Osteoblast (primary cell): ENCODE measurements around the gene SHISA9. TPM values are rescaled to one million over a fixed set of nuclear protein-coding genes. Genes with fewer than 3 reads are reported as not detected.

Source experiments
- DNase-seq: peaks from one replicate; pipeline ENCODE4 v3.0.0; 2011; ENCODE audit warnings: low spot score, mixed read lengths; ENCODE audit not compliant: insufficient read length; ENCODE audit errors: missing footprints
- H2AFZ ChIP-seq: 2 replicates; pipeline ENCODE4 v1.6.0; 2011; ENCODE audit warnings: mild to moderate bottlenecking, low read length
- H3K27ac ChIP-seq: 2 replicates; pipeline ENCODE4 v1.5.1; 2011; ENCODE audit warnings: mild to moderate bottlenecking, low read depth, low read length, moderate library complexity
- H3K27me3 ChIP-seq: 2 replicates; pipeline ENCODE4 v1.6.0; 2012; ENCODE audit warnings: mild to moderate bottlenecking, control low read depth, inconsistent platforms, low read length, moderate library complexity; ENCODE audit not compliant: insufficient read depth
- H3K36me3 ChIP-seq: 2 replicates; pipeline ENCODE4 v1.5.1; 2011; ENCODE audit warnings: mild to moderate bottlenecking, low read length, control low read depth, moderate library complexity; ENCODE audit not compliant: insufficient read depth
- H3K4me1 ChIP-seq: 2 replicates; pipeline ENCODE4 v1.5.1; 2011; ENCODE audit warnings: mild to moderate bottlenecking, low read length, control low read depth, moderate library complexity; ENCODE audit not compliant: insufficient read depth
- H3K4me2 ChIP-seq: 2 replicates; pipeline ENCODE4 v1.6.0; 2011; ENCODE audit warnings: mild to moderate bottlenecking, low read length; ENCODE audit not compliant: insufficient read depth
- H3K4me3 ChIP-seq: fragments of 200-600 bp; sonication (generic); 3 replicates; pipeline ENCODE4 v1.5.1; 2012; ENCODE audit warnings: mild to moderate bottlenecking, low read length, inconsistent platforms; ENCODE audit not compliant: insufficient read depth
- H3K79me2 ChIP-seq: 2 replicates; pipeline ENCODE4 v1.6.0; 2012; ENCODE audit warnings: mild to moderate bottlenecking, low read length, control low read depth, inconsistent platforms; ENCODE audit not compliant: insufficient read depth
- H3K9me3 ChIP-seq: 2 replicates; pipeline ENCODE4 v1.5.1; 2011; ENCODE audit warnings: low read depth, low read length, control low read depth
- H4K20me1 ChIP-seq: 2 replicates; pipeline ENCODE4 v1.6.0; 2012; ENCODE audit warnings: mild to moderate bottlenecking, low read length, control low read depth; ENCODE audit not compliant: insufficient read depth
- total RNA-seq: library from RNA; depleted of rRNA; stranded (reverse); fragments of >200 nt; gene quantifications from 2 replicates; pipeline ENCODE4 v1.2.3, GENCODE V29; 2012
- TF ChIP-seq, protein P1 (sequence below): IDR thresholded peaks from 2 replicates; pipeline ENCODE4 v1.5.1; 2011; ENCODE audit warnings: mild to moderate bottlenecking, low read depth, low read length, moderate library complexity; ENCODE audit errors: extremely low read depth

The SHISA9 gene
- total RNA-seq, 1 donor: under 0.01 TPM

DNA sequence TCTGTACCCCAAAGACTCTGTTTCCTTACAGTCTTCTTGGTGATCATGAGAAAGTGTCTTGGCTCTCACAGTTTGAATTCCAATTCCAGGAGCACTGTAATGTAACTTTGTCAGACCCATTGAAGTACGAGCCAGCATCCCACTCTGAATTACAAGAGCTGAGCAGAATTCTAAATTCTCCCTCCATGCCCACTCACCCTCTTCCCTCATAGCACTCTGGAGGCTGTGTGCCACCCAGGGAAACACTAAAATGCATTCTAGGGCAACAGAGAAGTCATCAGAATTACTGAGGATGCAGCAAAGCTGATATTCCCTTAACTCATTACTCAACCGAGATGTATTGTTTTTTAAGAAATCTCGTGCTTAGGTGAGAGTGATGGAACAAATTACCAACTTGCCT lies 154.1 kb downstream of the SHISA9 start:
- Histone ChIP-seq H3K9me3 (no peaks in the 10 kb centered on the region), H3K36me3 (no peaks in the 10 kb centered on the region), H4K20me1 (no peaks in the 10 kb centered on the region), H3K4me2 (no peak overlapping the region), H2AFZ (no peak overlapping the region), H3K4me1 (no peaks in the 10 kb centered on the region), H3K4me3 (no peak overlapping the region), H3K79me2 (no peaks in the 10 kb centered on the region), H3K27ac (no peak overlapping the region), H3K27me3 (no peaks in the 10 kb centered on the region)
- no peak for DNase-seq
- TF ChIP-seq, protein P1, sequence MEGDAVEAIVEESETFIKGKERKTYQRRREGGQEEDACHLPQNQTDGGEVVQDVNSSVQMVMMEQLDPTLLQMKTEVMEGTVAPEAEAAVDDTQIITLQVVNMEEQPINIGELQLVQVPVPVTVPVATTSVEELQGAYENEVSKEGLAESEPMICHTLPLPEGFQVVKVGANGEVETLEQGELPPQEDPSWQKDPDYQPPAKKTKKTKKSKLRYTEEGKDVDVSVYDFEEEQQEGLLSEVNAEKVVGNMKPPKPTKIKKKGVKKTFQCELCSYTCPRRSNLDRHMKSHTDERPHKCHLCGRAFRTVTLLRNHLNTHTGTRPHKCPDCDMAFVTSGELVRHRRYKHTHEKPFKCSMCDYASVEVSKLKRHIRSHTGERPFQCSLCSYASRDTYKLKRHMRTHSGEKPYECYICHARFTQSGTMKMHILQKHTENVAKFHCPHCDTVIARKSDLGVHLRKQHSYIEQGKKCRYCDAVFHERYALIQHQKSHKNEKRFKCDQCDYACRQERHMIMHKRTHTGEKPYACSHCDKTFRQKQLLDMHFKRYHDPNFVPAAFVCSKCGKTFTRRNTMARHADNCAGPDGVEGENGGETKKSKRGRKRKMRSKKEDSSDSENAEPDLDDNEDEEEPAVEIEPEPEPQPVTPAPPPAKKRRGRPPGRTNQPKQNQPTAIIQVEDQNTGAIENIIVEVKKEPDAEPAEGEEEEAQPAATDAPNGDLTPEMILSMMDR: no peak

DNA sequence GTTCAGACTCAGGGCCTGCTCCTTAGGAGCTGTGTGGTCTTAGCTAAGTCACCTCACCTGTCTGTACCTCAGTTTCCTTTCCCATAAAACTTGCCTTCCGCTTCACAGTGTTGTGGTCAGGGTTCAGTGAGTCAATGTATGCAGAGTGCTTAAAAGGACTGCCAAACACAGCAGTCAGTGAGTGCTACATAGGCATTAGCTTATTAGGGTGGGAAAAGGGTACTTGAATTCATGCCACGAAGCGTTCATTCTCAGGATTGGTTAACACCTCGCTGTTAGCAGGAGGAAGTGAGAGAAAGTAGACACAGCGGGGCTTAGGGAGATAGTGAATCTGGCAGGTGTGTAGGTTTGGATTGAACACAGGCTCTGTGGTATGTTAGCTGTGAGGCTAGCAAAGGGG lies 155.2 kb downstream of the SHISA9 start:
- no peak overlapping the region for H3K4me3 ChIP-seq
- no peaks in the 10 kb centered on the region for H3K27me3 ChIP-seq
- no peaks in the 10 kb centered on the region for H3K9me3 ChIP-seq
- DNase-seq: no peak
- TF ChIP-seq, protein P1: no peak
- no peak overlapping the region for H3K27ac ChIP-seq
- no peak overlapping the region for H2AFZ ChIP-seq
- no peaks in the 10 kb centered on the region for H4K20me1 ChIP-seq
- H3K36me3 ChIP-seq: no peaks in the 10 kb centered on the region
- no peaks in the 10 kb centered on the region for H3K4me1 ChIP-seq
- H3K4me2 ChIP-seq: no peak overlapping the region
- H3K79me2 ChIP-seq: no peaks in the 10 kb centered on the region

DNA sequence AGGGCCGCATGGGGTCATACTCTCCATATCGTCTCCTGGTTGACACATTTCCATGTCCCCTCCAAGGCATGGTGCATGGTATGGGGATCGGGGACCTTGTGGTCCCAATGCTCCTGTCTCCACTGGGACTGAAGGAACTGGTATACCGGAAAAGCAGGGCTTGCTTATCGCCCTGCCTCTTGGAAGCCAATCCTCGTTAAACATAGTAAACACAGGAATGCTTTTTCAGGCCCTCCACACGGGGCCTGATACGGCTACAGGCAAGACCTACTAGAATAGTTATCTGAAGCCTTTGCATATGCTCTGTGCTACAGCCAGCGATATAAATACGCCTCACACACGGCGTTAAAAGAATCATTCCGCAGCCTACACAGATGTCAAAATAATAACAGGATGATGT lies 159.5 kb downstream of the SHISA9 start:
- Histone ChIP-seq H3K36me3 (no peaks in the 10 kb centered on the region), H3K4me1 (no peaks in the 10 kb centered on the region), H3K4me2 (no peak overlapping the region), H3K4me3 (no peak overlapping the region), H3K9me3 (no peaks in the 10 kb centered on the region), H3K27me3 (no peaks in the 10 kb centered on the region), H3K27ac (no peak overlapping the region), H4K20me1 (no peaks in the 10 kb centered on the region), H2AFZ (no peak overlapping the region), H3K79me2 (no peaks in the 10 kb centered on the region)
- no peak for DNase-seq
- TF ChIP-seq, protein P1: no peak

DNA sequence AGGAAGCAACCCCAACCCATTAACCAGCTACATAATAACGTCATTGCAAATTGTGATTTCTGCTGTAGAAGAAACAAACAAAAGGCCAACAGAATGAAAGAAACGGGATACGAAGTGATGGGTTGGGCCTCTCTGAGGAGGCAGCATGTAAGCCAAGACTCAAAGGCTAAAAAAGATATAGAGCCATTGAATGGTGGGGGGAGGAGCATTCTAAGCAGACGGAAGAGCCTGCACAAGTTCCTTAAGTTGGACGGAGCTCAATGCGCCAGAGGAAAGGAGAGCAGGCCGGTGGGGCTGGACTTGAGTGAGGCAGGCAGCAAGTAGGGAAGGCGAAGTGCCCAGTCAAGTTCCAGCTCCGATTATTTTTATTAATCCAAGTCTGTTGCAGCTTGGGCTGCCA lies 160.3 kb downstream of the SHISA9 start:
- no peak overlapping the region for H3K4me2 ChIP-seq
- H3K36me3 ChIP-seq: no peaks in the 10 kb centered on the region
- no peaks in the 10 kb centered on the region for H3K9me3 ChIP-seq
- no peak overlapping the region for H2AFZ ChIP-seq
- no peak overlapping the region for H3K4me3 ChIP-seq
- H3K27ac ChIP-seq: no peak overlapping the region
- H3K27me3 ChIP-seq: no peaks in the 10 kb centered on the region
- H3K79me2 ChIP-seq: no peaks in the 10 kb centered on the region
- no peaks in the 10 kb centered on the region for H3K4me1 ChIP-seq
- DNase-seq: no peak
- H4K20me1 ChIP-seq: no peaks in the 10 kb centered on the region
- TF ChIP-seq, protein P1: no peak
